CD4-positive, alpha-beta T cell treated with Interleukin-6 at 100 ng/mL for 8 hours (primary cell): ENCODE measurements around the gene OASL.

Source experiments
- DNase-seq: peaks from one replicate; pipeline ENCODE4 v3.0.0-alpha.2; 2020; ENCODE audit warnings: mixed read lengths, low spot score

The OASL gene

GRCh38 chr12:120991965-120992364 lies 47.1 kb downstream of the OASL start:
- no peak for DNase-seq

DNA sequence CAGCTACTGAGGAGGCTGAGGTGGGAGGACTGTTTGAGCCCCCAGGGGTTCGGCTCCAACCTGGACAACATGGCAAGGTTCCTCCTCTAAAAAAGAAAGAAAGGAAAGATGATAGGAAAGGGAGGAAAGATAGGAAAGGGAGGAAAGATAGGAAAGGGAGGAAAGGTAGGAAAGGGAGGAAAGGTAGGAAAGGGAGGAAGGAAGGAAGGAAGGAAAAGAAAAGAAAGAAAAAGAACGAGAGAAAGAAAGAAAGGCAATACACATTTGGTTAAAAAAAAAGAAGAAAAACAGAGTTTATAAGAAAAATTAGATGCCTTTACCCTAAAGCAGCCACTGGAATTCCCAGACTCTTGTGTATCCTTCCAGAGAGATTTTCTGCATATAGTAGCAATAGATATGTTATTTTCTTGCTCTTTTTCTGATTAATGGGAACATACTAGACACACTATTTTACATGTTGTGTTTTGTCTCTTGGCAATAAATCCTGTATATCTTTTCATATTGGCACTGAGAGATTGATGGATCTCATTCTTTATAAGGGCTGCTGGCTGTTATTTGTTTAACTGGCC lies 48.5 kb downstream of the OASL start:
- no peak for DNase-seq

GRCh38 chr12:120989687-120990086 lies 49.4 kb downstream of the OASL start:
- no peak for DNase-seq

DNA sequence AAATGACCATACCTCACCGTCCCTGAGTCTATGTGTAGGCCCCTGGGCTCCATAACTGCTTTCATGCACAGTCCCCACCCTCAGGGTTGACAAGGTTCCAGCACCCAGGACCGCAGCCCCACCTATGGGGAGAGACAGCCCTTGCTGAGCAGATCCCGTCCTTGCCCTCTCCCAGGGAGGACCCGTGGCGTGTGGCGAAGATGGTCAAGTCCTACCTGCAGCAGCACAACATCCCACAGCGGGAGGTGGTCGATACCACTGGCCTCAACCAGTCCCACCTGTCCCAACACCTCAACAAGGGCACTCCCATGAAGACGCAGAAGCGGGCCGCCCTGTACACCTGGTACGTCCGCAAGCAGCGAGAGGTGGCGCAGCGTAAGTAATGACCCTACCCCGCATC lies 50.4 kb downstream of the OASL start:
- no peak for DNase-seq

DNA sequence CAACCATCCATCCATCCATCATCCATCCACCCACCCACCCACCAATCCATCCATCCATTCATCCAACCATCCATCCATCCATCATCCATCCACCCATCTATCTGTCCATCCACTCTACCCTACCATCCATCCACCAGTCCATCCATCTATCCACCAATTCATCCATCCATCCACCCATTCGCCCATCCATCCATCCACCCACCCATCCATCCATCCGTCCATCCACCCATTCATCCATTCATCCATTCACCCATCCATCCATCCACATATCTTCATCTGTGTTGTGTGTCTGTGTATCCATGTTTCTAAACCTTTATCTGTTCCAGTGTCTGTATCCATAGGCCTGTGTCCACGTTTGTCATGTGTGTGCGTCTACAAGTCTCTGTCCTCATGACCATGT lies 50.8 kb downstream of the OASL start:
- no peak for DNase-seq

- no peak for DNase-seq
Observed at GRCh38 chr12:120984351-120984898, 54.6 kb downstream of the OASL start.

DNA sequence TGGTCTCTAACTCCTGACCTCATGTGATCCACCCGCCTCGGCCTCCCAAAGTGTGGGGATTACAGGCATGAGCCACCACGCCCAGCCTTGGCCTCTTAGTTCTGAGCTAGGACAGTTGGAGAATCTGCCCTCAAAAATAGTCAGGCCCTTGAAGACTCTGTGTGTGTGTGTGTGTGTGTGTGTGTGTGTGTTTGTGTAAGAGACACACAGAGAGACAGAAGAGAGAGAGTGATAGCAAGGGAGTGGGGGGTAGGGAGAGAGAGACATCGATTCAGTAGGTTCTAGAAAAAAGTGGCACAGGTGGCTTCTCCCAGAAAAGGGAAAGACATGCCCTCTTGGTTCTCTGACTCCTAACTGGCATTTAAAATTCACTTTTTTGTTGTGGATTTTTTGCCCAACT lies 55.3 kb downstream of the OASL start:
- no peak for DNase-seq

DNA sequence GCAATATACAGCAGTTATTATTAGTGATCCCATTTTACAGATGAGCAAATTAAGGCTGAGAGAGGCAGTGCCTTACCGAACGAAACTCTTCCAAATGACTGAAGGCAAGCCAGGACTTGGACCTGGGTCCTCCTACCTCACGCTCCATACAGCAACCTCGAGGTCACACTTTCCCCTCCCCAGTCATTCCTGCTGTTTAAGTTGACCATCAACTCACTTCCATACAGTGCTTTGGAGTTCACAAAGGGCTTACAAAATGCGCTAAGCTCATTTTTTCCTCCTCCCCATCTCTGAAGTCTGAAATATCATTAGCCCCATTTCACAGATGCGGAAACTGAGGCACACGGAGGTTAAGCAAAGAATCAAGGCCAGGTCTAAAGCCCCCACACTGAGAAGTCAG lies 56.4 kb downstream of the OASL start:
- DNase-seq, result no peak

- no peak for DNase-seq
Observed at GRCh38 chr12:120981407-120981941, 57.6 kb downstream of the OASL start.

- DNase-seq, result no peak
Observed at GRCh38 chr12:120980800-120981368, 58.2 kb downstream of the OASL start.

GRCh38 chr12:120979862-120980696 lies 59.0 kb downstream of the OASL start:
- no peak for DNase-seq

DNA sequence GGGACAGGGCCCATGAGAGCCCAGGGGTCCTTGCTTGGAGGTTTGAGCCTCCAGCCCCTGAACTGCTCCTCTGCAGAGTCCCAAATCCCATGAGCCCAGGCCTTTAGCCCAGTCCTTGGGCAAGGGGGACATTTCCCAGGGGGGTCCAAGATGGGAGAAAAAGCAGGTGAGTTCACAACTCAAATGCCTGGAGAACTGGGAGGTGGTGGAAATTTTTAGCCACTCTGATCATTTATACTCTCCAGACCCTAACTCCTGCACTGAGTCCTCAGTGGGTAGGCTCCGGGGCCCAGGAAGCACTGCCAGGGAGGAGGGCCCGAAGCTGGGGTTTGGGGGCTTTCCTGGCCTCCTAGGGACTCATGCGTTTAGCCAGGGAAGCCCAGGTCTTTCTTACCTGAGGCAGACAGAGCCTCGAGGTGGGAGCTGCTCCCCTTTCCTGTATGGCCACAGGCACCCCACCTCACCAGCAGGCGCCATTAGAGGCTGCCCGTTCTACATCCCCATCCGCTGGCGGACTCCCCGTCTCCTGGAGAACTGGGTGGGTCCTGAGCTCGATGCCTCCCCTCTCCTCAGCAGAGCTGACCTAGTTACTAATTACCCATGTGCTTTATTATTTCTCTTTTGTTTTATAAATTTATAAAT lies 59.7 kb downstream of the OASL start:
- DNase-seq, result no peak

DNA sequence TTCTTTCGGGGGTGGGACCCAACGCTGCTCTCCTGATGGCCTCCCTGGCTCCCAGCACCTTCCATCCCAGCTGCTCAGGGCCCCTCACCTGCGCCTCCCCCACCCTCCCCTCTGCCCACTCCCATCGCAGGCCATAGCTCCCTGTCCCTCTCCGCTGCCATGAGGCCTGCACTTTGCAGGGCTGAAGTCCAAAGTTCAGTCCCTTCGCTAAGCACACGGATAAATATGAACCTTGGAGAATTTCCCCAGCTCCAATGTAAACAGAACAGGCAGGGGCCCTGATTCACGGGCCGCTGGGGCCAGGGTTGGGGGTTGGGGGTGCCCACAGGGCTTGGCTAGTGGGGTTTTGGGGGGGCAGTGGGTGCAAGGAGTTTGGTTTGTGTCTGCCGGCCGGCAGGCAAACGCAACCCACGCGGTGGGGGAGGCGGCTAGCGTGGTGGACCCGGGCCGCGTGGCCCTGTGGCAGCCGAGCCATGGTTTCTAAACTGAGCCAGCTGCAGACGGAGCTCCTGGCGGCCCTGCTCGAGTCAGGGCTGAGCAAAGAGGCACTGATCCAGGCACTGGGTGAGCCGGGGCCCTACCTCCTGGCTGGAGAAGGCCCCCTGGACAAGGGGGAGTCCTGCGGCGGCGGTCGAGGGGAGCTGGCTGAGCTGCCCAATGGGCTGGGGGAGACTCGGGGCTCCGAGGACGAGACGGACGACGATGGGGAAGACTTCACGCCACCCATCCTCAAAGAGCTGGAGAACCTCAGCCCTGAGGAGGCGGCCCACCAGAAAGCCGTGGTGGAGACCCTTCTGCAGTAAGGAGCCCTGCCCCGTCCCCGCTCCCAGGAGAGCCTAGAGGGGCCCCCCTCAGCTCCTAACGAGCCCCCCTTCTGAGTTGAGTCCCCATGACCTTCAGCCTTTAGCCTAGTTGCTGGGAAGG lies 60.5 kb downstream of the OASL start, which contains the start of gene HNF1A:
HNF1A (plus strand) TSS at position 248 of the 924 bp plus-strand sequence; CDS start at position 474, 226 bp downstream.
- no peak for DNase-seq

DNA sequence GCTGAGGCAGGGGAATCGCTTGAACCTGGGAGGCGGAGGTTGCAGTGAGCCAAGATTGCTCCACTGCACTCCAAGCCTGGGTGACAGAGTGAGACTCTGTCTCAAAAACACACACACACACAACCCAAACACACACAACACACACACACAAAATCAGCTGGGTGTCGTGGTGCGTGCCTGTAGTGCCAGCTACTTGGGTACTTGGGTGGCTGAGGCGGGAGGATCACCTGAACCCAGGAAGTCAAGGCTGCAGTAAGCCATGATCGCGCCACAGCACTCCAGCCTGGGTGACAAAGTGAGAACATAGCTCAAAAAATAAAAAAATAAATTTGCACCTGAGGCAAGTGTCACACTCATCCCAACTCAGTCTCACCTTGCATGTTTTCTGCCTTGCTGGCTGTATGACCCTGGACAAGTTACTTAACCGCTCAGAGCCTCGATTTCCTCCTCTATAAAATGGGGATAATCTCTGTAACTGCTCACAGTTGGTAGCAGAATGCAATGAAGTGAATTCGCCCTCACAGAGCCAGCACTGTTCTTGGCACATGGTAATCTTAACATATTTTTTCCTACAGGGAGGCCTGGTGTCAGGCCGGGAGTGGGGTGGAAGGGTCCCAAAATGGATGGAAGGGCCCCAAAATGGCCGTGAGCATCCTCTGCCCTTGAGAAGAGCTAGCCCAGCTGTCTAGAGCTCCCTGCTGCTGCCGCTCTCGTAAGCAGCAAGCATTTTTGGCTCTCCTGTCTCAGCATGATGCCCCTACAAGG lies 61.3 kb downstream of the OASL start:
- DNase-seq, result no peak

GRCh38 chr12:120972870-120973543 lies 66.0 kb downstream of the OASL start:
- no peak for DNase-seq

DNA sequence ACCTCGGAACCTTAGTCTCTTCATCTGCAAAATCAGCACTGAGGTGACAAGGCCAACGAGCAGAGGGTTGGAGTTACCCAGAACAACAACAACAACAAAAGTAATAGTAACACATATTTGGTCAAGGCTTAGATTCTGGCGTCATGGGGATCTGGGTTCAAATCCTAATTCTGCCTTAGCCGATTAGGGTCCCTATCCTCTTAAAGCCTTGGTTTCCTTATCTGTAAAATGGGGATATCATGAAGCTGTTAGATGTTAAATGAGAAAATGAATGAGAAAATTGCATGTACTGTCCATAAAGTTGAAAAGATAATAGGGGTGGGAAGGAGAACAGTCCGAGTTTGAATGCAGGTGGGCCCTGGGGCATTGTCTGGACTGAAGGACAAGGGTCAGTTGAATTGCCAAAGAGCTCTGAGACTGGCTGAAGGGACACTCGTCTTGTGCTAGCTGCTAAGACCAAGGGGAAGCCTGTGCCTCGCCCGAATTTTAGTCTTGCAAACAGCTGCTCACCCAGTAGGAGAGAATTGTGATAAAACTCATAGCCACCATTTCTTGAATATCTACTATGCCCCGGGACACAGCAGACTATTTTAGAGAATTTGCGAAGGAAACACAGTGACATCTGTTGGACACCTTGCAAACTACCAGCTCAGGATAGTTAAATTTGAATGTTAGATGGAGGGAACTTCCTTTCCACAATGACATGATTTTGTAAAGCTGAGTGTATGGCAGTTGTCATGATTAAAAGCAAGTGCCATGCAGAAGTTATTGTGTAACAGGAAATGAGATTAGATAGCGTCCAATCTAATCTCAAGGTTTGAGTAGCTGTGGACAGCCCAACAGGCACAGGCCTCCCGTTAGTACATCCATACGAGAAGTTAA lies 67.5 kb downstream of the OASL start:
- DNase-seq, result peak; percentile 62

- no peak for DNase-seq
Observed at GRCh38 chr12:120970310-120970709, 68.7 kb downstream of the OASL start.
